GM10248 (cell line): ENCODE data around the gene DGKI.

Experiments
- CTCF ChIA-PET: fragments of 300-600 bp; sonication (Branson Sonifier 250); formaldehyde crosslinking; extraction: SDS; loops from one replicate; lab custom pipeline; 2021; ENCODE audit warnings: antibody characterized with exemption; lab: Yijun Ruan, JAX
- POLR2A ChIA-PET: fragments of 350-650 bp; sonication (Branson Sonifier 250); formaldehyde crosslinking; extraction: SDS; loops from one replicate; lab custom pipeline; 2020; ENCODE audit warnings: antibody characterized with exemption; lab: Yijun Ruan, JAX
- DNase-seq: peaks from one replicate; pipeline ENCODE4 v3.0.0; 2012; ENCODE audit errors: extremely low spot score
- TF ChIP-seq, protein P1 (sequence below): IDR thresholded peaks from 2 replicates; pipeline ENCODE4 v1.5.1; 2012; ENCODE audit warnings: mild to moderate bottlenecking, low read depth; ENCODE audit errors: extremely low read depth, missing control alignments, control extremely low read depth

Gene DGKI

DNA sequence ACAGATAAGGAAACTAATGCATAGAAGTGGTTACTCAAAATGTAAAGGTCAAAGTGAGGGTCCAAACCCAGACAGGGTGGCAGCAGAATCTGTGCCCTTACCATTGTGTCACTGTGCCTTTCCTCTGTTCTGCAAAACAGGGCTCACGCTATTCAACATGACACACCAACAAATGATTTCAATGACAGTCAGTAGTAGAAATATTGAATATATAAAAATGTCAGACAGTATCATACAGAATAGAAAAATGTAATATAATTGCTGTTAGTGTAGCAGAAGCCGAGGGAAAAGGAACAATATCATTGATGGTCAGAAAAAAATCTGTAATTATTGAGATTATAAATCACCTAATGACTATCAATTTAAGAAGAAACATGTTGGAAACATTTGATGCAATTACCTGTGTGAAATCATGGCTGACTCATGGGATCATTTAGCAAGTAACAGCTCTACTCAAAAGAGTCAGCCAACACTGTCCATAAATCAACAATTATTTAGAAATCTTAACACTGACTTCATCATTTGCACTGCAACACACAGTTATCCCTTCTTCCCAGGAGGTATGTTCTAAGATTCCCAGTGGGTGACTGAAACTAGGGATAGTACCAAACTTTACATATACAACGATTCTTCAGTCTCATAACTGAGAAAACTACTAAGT lies 198.7 kb downstream of the DGKI start:
- ChIA-PET POLR2A (no interaction called here), CTCF (interaction anchor here (8.9 kb wide), 1 partner anchor 7 kb away, joined by 64 read pairs; no protein-coding TSS in a partner anchor)
- TF ChIP-seq, protein P1, sequence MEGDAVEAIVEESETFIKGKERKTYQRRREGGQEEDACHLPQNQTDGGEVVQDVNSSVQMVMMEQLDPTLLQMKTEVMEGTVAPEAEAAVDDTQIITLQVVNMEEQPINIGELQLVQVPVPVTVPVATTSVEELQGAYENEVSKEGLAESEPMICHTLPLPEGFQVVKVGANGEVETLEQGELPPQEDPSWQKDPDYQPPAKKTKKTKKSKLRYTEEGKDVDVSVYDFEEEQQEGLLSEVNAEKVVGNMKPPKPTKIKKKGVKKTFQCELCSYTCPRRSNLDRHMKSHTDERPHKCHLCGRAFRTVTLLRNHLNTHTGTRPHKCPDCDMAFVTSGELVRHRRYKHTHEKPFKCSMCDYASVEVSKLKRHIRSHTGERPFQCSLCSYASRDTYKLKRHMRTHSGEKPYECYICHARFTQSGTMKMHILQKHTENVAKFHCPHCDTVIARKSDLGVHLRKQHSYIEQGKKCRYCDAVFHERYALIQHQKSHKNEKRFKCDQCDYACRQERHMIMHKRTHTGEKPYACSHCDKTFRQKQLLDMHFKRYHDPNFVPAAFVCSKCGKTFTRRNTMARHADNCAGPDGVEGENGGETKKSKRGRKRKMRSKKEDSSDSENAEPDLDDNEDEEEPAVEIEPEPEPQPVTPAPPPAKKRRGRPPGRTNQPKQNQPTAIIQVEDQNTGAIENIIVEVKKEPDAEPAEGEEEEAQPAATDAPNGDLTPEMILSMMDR, result no peak
- DNase-seq, result no peak

DNA sequence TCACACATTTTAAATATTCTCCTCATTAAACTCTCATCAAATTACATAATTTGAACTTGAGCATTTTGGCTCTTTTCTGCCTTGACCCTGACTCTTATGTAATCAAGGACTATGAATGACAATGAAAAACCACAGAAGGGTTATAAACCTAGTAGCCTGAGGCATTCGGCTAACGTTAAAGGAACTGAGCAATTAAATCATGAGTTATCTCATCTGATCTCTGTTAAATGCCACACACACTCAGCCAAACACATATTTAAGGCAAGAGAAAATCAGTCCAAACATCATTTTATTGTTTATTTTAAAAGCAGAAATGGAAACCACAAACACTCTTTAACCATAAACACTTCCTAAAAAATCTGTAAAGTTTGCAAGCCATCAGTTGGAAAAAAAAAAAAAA lies 204.3 kb downstream of the DGKI start:
- CTCF ChIA-PET, result interaction anchor here (1.5 to 8.9 kb wide), 3 partner anchors 12 to 27 kb away, joined by 3 to 64 read pairs (median 5); no protein-coding TSS in a partner anchor
- no peak for DNase-seq
- TF ChIP-seq, protein P1, result no peak
- POLR2A ChIA-PET, result interaction anchor here (0.7 kb wide), 1 partner anchor 32 kb away, joined by 6 read pairs; no protein-coding TSS in a partner anchor

DNA sequence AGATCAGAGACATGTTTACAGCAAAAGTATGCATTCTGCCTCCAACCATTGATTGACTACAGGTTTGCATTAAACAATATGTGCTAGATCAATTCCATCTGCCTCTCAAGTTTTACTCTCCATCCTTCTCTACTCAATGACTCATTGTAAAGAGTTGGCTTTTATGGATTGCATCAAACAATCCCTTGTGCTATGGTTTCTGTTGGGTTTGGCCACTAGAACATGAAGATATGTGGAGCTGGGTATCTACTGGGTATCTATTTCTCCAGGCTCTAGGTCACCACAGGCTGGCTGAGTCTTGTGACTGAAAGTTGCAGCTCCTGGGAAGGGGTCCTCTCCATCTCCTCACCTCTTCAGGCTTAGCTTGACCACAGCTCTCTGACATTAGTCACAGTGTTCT lies 204.7 kb downstream of the DGKI start:
- ChIA-PET CTCF (interaction anchor here (1.5 to 8.9 kb wide), 3 partner anchors 13 to 27 kb away, joined by 3 to 64 read pairs (median 5); no protein-coding TSS in a partner anchor), POLR2A (no interaction called here)
- no peak for DNase-seq
- TF ChIP-seq, protein P1, result no peak

DNA sequence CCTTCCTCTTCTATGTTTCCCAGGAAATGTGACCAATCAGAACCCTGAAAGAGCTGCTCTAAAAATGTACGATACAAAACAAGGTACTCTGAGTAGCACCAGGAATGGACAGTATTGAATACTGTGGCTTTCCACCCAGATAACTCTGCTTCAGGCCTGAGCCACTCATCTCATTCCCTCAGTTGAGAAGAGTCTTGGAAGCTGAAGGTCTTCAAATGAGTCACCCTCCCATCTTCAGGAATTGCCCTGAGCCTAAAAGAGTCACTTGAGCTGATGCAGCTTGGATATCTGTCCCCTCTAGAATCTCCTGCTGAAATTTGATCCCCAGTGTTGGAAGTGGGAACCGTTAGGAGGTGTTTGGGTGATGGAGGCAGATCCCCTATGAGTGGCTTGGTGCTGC lies 210.4 kb downstream of the DGKI start:
- TF ChIP-seq, protein P1, result no peak
- ChIA-PET POLR2A (no interaction called here), CTCF (interaction anchor here (1.5 to 4.0 kb wide), 4 partner anchors 8 to 267 kb away, joined by 4 to 21 read pairs (median 11); no protein-coding TSS in a partner anchor)
- no peak for DNase-seq

DNA sequence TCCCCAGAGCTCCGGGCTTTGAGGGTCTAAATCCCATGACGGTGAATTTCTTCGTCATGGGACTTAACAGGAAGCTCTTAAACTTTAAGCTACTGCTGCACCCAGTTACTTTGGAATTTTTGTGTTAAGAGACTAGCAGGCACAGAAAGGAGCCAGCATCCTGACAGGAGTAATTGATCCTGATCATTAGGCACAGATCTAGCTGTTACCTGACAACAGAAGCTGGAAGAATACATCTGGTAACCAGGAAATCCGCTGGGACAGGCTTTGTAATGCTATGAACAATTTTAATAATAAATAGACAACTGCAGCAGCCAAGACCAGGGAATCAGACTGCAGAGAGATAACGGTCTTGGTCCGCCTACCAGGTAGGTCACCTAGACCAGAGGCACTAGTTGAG lies 210.9 kb downstream of the DGKI start:
- ChIA-PET POLR2A (no interaction called here), CTCF (interaction anchor here (1.5 to 4.0 kb wide), 4 partner anchors 9 to 268 kb away, joined by 4 to 21 read pairs (median 11); no protein-coding TSS in a partner anchor)
- TF ChIP-seq, protein P1, result no peak
- no peak for DNase-seq

DNA sequence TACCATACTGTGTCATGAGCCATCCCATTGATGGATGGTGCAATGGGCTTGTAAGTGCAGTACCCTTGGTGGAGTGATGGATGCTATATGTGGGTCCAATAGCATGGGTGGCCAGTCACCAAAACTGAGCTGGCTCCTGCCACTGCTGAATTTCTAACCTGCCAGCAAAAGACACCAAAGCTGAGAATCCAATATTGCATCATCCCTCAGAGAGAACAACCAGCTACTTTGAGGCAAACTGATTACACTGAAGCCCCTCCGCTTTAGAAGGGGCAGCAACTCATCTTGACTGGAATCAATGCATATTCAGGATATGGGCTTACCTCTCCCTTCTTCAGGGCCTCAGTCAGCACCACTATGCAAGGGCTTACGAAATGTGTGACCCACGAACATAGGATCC lies 211.6 kb downstream of the DGKI start:
- ChIA-PET POLR2A (interaction anchor here (0.6 kb wide), 1 partner anchor 1454 kb away, joined by 7 read pairs; no protein-coding TSS in a partner anchor), CTCF (interaction anchor here (1.0 to 4.0 kb wide), 5 partner anchors 8 to 268 kb away, joined by 3 to 21 read pairs (median 11); no protein-coding TSS in a partner anchor)
- no peak for DNase-seq
- TF ChIP-seq, protein P1, result no peak
